Measurements from ENCODE around the gene HMG20A.

Gene HMG20A

DNA sequence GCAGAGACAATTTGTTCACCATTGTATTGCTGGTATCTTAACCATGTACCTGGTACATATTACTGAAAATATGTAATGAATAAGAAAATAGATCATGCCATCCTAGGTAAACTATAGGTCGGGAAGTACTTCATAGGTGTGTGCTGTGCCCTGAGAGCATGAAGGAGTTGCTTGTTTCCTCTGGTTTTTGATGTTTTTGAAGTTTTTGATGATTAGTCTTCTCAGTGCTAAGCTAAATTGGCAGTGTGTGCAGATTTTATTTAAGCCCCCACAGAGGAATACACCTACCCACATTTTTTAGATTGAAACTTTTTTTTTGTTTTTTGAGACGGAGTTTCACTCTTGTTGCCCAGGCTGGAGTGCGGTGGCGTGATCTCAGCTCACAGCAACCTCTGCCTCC lies 16.6 kb downstream of the HMG20A start:
- no peak overlapping the region for H3K27ac ChIP-seq
- TF ChIP-seq, protein P1, sequence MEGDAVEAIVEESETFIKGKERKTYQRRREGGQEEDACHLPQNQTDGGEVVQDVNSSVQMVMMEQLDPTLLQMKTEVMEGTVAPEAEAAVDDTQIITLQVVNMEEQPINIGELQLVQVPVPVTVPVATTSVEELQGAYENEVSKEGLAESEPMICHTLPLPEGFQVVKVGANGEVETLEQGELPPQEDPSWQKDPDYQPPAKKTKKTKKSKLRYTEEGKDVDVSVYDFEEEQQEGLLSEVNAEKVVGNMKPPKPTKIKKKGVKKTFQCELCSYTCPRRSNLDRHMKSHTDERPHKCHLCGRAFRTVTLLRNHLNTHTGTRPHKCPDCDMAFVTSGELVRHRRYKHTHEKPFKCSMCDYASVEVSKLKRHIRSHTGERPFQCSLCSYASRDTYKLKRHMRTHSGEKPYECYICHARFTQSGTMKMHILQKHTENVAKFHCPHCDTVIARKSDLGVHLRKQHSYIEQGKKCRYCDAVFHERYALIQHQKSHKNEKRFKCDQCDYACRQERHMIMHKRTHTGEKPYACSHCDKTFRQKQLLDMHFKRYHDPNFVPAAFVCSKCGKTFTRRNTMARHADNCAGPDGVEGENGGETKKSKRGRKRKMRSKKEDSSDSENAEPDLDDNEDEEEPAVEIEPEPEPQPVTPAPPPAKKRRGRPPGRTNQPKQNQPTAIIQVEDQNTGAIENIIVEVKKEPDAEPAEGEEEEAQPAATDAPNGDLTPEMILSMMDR (IDR thresholded peaks at IDR 0.05): no peak
- no peak for TF ChIP-seq ZFX (IDR thresholded peaks at IDR 0.05; ENCODE audit: borderline replicate concordance)

DNA sequence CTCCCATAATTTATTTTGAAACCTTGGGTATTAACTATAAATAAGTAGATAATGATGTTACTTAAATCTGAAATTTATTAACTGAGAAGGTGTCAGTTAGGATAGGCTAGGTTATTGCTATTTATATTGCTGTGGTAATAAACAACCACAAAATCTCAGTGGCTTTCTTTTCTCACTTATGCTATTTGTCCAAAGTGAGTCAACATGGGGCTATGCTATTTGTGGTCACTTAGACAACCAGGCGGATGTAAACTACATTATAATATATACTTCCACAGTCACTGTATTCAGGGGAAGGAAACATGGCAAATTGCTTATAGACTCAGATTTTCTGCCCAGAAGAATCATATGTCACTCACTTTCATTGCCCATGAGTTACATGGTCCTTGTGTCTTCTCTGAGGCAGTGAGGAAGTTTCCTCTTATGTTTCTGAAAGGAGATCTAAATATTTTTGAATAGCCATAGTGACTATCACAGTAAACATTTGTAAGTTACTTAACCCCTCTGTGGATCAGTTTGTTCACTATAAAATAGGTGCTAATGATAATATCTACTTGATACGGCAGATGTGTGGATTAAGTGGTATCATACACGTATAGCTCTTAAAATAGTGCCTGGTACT lies 19.8 kb downstream of the HMG20A start:
- no peak overlapping the region for H3K27ac ChIP-seq
- TF ChIP-seq, protein P1 (IDR thresholded peaks at IDR 0.05): no peak
- no peak for TF ChIP-seq ZFX (IDR thresholded peaks at IDR 0.05; ENCODE audit: borderline replicate concordance)

DNA sequence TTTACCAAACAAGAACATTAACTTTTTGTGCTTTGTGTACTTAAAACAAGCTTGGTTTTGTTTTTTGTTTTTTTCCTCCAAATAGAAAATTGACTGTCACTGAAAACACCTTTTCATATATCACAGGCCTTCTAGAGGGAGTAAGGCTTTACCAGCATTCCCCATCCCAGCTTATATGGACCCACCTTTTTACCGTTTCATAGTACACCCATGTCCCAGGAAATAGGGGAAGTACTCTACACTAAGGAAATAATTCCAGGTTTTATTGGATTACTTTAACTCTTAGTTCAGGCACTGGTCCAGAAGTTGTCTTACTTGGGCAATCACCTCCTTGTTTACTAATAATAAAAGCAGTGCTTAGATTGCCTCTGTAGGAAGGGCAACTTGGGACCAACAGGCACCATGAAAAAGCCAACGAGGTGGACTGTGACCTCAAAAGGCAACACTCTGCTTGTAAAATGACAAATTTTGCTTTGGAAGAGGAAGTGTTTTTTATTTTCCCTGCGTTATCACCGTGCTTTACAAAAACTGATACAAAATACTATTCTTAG lies 26.2 kb downstream of the HMG20A start:
- no peak for TF ChIP-seq ZFX (IDR thresholded peaks at IDR 0.05; ENCODE audit: borderline replicate concordance)
- TF ChIP-seq, protein P1 (IDR thresholded peaks at IDR 0.05): no peak
- H3K27ac ChIP-seq: no peak overlapping the region

DNA sequence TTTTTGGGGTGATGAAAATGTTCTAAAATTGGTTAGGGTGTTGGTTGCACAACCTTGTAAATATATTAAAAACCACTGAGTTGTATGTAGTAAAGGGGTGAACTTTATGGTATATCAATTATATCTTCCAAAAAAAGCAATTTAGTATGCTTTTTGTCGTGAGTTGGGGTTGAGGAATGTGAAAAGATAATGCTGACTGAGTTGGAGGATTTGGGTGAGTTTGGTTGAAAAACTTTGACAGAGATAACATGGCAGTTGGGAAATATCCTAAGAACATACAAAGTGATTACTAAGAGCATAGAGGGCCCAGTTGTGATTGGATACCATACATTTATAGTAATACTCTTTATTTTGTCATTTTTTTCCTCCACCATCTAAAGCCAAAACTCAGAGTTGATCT lies 33.6 kb downstream of the HMG20A start:
- no peak overlapping the region for H3K27ac ChIP-seq
- TF ChIP-seq, protein P1 (IDR thresholded peaks at IDR 0.05): no peak
- TF ChIP-seq ZFX (IDR thresholded peaks at IDR 0.05; ENCODE audit: borderline replicate concordance): no peak

DNA sequence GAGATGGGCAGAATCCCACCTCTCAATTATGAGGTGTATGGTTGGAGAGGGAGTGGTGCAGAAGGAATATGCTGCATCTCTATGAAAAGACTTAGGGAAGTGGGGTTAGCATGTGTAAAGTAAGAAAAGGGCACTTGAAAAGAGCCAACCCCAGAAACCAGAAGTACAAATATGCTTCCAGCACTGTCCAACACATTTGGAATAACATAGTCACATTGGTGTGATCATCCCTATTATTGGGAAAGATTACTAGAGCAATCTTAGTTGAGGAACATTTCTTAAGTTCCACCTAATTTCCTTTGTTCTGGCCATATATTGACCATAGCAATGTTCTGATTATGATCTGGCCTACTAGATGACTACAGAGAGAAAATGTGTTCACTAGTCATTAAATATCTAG lies 34.3 kb downstream of the HMG20A start:
- TF ChIP-seq, protein P1 (IDR thresholded peaks at IDR 0.05): no peak
- TF ChIP-seq ZFX (IDR thresholded peaks at IDR 0.05; ENCODE audit: borderline replicate concordance): no peak
- no peak overlapping the region for H3K27ac ChIP-seq

DNA sequence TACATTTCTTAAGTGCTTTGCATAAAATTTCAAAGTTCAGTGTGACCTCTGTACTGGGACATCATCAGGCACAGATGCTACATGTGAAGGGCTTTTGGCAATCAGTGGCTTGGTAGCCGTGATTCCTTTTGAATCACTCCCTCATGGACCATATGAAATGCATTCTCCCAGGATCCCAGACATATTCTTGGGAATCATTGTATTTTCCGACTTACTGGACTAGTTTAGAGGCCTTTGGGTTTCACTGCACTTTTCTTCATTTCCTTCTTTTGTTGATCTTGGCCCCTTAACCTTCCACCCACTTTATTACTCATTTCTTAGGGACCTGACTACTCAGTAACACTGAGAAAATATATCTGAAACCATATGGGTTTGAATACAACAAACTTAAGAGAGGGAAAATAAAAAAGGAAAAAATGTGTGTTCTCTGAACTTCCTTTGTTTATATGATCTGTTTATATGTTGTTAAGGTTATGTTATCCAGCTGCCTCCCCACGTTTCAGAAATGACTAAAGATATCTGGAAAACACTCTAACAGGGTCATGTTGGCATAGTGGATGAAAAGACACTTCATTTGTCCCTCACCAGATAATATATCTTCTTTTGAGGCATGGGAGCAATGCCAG lies 35.1 kb downstream of the HMG20A start:
- TF ChIP-seq, protein P1 (IDR thresholded peaks at IDR 0.05): no peak
- TF ChIP-seq ZFX (IDR thresholded peaks at IDR 0.05; ENCODE audit: borderline replicate concordance): no peak
- no peak overlapping the region for H3K27ac ChIP-seq

DNA sequence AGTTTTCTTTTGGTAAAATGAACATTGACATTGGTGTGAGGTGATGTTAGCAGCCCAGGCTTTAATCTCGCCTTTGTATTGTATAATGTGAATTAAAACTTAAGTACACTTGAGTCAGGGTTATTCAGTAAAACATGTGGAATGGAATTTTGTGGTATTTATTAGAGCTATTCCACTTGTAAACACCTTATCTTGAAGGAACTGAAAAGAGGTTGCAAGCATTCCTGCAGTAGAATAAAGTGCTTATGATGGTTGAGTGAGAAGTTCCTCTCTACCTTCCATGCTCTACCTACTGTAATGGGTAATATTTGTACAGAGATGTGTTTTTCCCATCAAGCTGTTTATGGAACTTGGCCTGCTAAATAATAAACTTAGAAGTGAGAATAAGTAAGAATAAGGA lies 36.1 kb downstream of the HMG20A start:
- no peak overlapping the region for H3K27ac ChIP-seq
- TF ChIP-seq, protein P1 (IDR thresholded peaks at IDR 0.05): no peak
- no peak for TF ChIP-seq ZFX (IDR thresholded peaks at IDR 0.05; ENCODE audit: borderline replicate concordance)

All from 22Rv1 (cell line).